Keratinocyte (primary cell): ENCODE data around the gene MAGEB2. TPM values are rescaled to one million over a fixed set of nuclear protein-coding genes. Genes with fewer than 3 reads are reported as not detected.

Source experiments
- DNase-seq: peaks from one replicate; pipeline ENCODE4 v3.0.0-alpha.2; 2011; ENCODE audit warnings: low read depth, missing footprints, low spot score
- FAIRE-seq: peaks from 2 replicates; lab custom pipeline; 2011; peaks lifted over from hg19 to GRCh38; lab: Jason Lieb, UNC
- H2AFZ ChIP-seq: 2 replicates; pipeline ENCODE4 v1.6.0; 2012; ENCODE audit warnings: low read length, control low read depth, inconsistent platforms; ENCODE audit not compliant: control insufficient read depth
- H3K27ac ChIP-seq: 2 replicates; pipeline ENCODE4 v1.5.1; 2011; ENCODE audit warnings: low read length; ENCODE audit not compliant: control insufficient read depth, insufficient read depth
- H3K27me3 ChIP-seq: 3 replicates; pipeline ENCODE4 v1.6.0; 2011; ENCODE audit warnings: low read length; ENCODE audit not compliant: control insufficient read depth, insufficient read depth; ENCODE audit errors: extremely low read depth
- H3K36me3 ChIP-seq, 2 experiments: 2 replicates in 1 of 2; 3 replicates in 1 of 2; pipeline ENCODE4 v1.5.1; 2011; ENCODE audit warnings: low read length in 2 of 2, mild to moderate bottlenecking in 1 of 2; ENCODE audit not compliant: control insufficient read depth in 2 of 2, insufficient read depth in 2 of 2; ENCODE audit errors: extremely low read depth in 1 of 2
- H3K4me1 ChIP-seq: 3 replicates; pipeline ENCODE4 v1.5.1; 2011; ENCODE audit warnings: low read length; ENCODE audit not compliant: control insufficient read depth, insufficient read depth; ENCODE audit errors: extremely low read depth
- H3K4me2 ChIP-seq: 3 replicates; pipeline ENCODE4 v1.6.0; 2011; ENCODE audit warnings: low read depth, low read length; ENCODE audit not compliant: control insufficient read depth, insufficient read depth; ENCODE audit errors: extremely low read depth
- H3K4me3 ChIP-seq, 3 experiments: fragments of 200-600 bp in 1 of 3; sonication (generic) in 1 of 3; 2 replicates in 2 of 3; 3 replicates in 1 of 3; pipeline ENCODE4 v1.5.1; 2011 to 2016; ENCODE audit warnings: low read length in 3 of 3, mild to moderate bottlenecking in 3 of 3, control low read depth in 2 of 3, inconsistent platforms in 1 of 3, low read depth in 1 of 3, mixed read lengths in 1 of 3, mixed run types in 1 of 3, moderate library complexity in 1 of 3; ENCODE audit not compliant: control insufficient read depth in 2 of 3, insufficient read depth in 2 of 3; ENCODE audit errors: extremely low read depth in 1 of 3
- H3K79me2 ChIP-seq: 2 replicates; pipeline ENCODE4 v1.6.0; 2012; ENCODE audit warnings: low read length; ENCODE audit not compliant: control insufficient read depth, insufficient read depth
- H3K9ac ChIP-seq: 3 replicates; pipeline ENCODE4 v1.6.0; 2011; ENCODE audit warnings: low read length; ENCODE audit not compliant: control insufficient read depth, insufficient read depth; ENCODE audit errors: extremely low read depth
- H3K9me1 ChIP-seq: 3 replicates; pipeline ENCODE4 v1.6.0; 2011; ENCODE audit warnings: low read length; ENCODE audit not compliant: control insufficient read depth, insufficient read depth; ENCODE audit errors: extremely low read depth
- H3K9me3 ChIP-seq: 2 replicates; pipeline ENCODE4 v1.5.1; 2012; ENCODE audit warnings: low read depth, low read length; ENCODE audit not compliant: control insufficient read depth
- H4K20me1 ChIP-seq: 3 replicates; pipeline ENCODE4 v1.6.0; 2011; ENCODE audit warnings: low read length; ENCODE audit not compliant: control insufficient read depth, insufficient read depth; ENCODE audit errors: extremely low read depth
- EZH2 ChIP-seq: IDR thresholded peaks from one replicate; pipeline ENCODE4 v1.6.1; 2012; ENCODE audit warnings: inconsistent platforms, mild to moderate bottlenecking, low read length, moderate library complexity
- dilution Hi-C: fragments of 300-500 bp; cut with MboI; formaldehyde crosslinking; loops from one replicate; pipeline ENCODE4 v1.7.0; 2020; ENCODE audit warnings: low sequenced_read_pairs; ENCODE audit not compliant: extremely low pct_ligation_motif_present
- polyA plus RNA-seq, 5 experiments: library from polyadenylated mRNA; depleted of rRNA in 3 of 5; stranded (reverse) in 3 of 5; stranded (forward) in 1 of 5; unstranded in 1 of 5; fragments of >200 nt; gene quantifications; 1 replicate in 1 of 5; 2 replicates in 3 of 5; 3 replicates in 1 of 5; pipeline versions ENCODE4 v1.2.1 to v1.2.3, GENCODE V29; 2011 to 2012; ENCODE audit warnings: missing spikeins in 2 of 5, low read depth in 1 of 5, low replicate concordance in 1 of 5
- TF ChIP-seq, protein P1 (sequence below), 3 experiments: IDR thresholded peaks in 1 of 3; conservative IDR thresholded peaks in 1 of 3; optimal IDR thresholded peaks in 1 of 3; 2 replicates in 2 of 3; 3 replicates in 1 of 3; pipeline versions ENCODE3 to v1.5.1; 2011; ENCODE audit warnings: low read length in 3 of 3, mild to moderate bottlenecking in 3 of 3, moderate library complexity in 2 of 3, control low read depth in 1 of 3, inconsistent platforms in 1 of 3; ENCODE audit not compliant: insufficient read depth in 2 of 3; ENCODE audit errors: extremely low read depth in 1 of 3

The MAGEB2 gene
- polyA plus RNA-seq, 1 donor (not counting 4 experiments of a cell fraction or from before 2014, with no cell fraction given) = not detected

DNA sequence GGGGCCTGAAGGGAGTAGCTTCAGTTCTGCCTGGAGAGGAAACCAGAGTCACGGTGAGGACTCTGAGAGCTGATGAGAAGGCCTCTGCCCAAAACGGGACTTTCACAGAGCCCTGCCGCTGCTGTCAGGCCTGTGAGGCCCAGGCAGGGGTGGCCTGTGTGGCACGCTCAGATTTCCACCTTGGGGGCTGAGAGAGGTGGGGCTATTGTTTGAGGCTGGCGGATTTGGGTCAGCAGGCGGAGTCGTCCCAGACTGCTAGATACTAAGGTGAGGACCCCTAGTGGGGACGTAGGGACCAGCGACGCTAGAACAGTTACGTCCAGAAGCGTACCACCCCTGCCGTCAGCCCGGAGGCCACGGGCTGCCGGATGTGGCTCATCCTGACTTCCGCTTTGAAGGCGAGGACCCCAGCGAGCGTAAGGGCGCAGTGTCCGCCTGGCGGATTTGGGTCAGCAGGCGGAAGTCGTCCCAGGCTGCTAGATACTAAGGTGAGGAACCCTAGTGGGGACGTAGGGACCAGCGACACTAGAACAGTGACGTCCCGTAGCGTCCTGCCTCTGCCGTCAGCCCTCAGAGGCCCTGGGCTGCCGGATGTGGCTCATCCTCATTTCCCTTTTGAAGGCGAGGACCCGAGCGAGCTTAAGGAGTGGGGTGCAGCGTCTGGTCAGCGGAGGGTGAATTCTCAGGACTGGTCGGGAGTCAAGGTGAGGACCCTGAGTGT lies 31.6 kb downstream of the MAGEB2 start, which contains the start of gene MAGEB1:
Gene MAGEB1, plus strand, starts transcription at position 378 of the 721 bp plus-strand sequence. CDS start 3,348 bp downstream, outside the sequence.
- no peak for TF ChIP-seq EZH2
- TF ChIP-seq, protein P1, sequence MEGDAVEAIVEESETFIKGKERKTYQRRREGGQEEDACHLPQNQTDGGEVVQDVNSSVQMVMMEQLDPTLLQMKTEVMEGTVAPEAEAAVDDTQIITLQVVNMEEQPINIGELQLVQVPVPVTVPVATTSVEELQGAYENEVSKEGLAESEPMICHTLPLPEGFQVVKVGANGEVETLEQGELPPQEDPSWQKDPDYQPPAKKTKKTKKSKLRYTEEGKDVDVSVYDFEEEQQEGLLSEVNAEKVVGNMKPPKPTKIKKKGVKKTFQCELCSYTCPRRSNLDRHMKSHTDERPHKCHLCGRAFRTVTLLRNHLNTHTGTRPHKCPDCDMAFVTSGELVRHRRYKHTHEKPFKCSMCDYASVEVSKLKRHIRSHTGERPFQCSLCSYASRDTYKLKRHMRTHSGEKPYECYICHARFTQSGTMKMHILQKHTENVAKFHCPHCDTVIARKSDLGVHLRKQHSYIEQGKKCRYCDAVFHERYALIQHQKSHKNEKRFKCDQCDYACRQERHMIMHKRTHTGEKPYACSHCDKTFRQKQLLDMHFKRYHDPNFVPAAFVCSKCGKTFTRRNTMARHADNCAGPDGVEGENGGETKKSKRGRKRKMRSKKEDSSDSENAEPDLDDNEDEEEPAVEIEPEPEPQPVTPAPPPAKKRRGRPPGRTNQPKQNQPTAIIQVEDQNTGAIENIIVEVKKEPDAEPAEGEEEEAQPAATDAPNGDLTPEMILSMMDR (optimal IDR thresholded peaks at IDR 0.05 in 1 of 3, IDR thresholded peaks at IDR 0.05 in 1 of 3, conservative IDR thresholded peaks at IDR 0.05 in 1 of 3; ENCODE audit: extremely low read depth in 1 of 3, insufficient read depth in 2 of 3, low read length in 3 of 3) = no peak
- peaks cover 4% of the 10 kb centered on the region for H3K9me3 ChIP-seq
- H3K4me2 ChIP-seq = no peak within 1 kb of the TSS
- no peaks in the 10 kb centered on the region for H4K20me1 ChIP-seq
- H3K9ac ChIP-seq = no peak within 1 kb of the TSS
- dilution Hi-C loops = no loop called here
- DNase-seq (no peak), FAIRE-seq (no peak)
- no peak within 1 kb of the TSS for H2AFZ ChIP-seq
- H3K27ac ChIP-seq = no peak within 1 kb of the TSS
- no peaks in the 10 kb centered on the region for H3K9me1 ChIP-seq
- no peaks in the 10 kb centered on the region for H3K4me1 ChIP-seq
- no peaks in the 10 kb centered on the region for H3K79me2 ChIP-seq
- H3K27me3 ChIP-seq = no peaks in the 10 kb centered on the region
- H3K36me3 ChIP-seq = no peaks in the 10 kb centered on the region
- H3K4me3 ChIP-seq = no peak within 1 kb of the TSS

- Histone ChIP-seq H3K4me2 (no peak overlapping the region), H3K9me1 (no peaks in the 10 kb centered on the region), H3K36me3 (no peaks in the 10 kb centered on the region), H3K79me2 (no peaks in the 10 kb centered on the region), H2AFZ (no peak overlapping the region), H3K4me1 (no peaks in the 10 kb centered on the region), H3K4me3 (no peak overlapping the region), H3K27ac (no peak overlapping the region), H4K20me1 (no peaks in the 10 kb centered on the region), H3K27me3 (no peaks in the 10 kb centered on the region), H3K9ac (no peak overlapping the region), H3K9me3 (peaks cover 4% of the 10 kb centered on the region)
- dilution Hi-C loops = no loop called here
- DNase-seq (no peak), FAIRE-seq (no peak)
- TF ChIP-seq EZH2 = no peak
- TF ChIP-seq, protein P1 (optimal IDR thresholded peaks at IDR 0.05 in 1 of 3, IDR thresholded peaks at IDR 0.05 in 1 of 3, conservative IDR thresholded peaks at IDR 0.05 in 1 of 3; ENCODE audit: extremely low read depth in 1 of 3, insufficient read depth in 2 of 3, low read length in 3 of 3) = no peak
These were observed 33.5 kb downstream of the MAGEB2 start for GRCh38 chrX:30248854-30249253.
